Gastroesophageal sphincter (tissue), 3 donors: ENCODE data around the gene OXER1.

Source experiments
- EP300 ChIP-seq: sonication (generic); formaldehyde crosslinking; IDR thresholded peaks from one replicate; pipeline ENCODE4 v1.6.1; 2017; ENCODE audit warnings: antibody characterized with exemption, mild to moderate bottlenecking
- POLR2A ChIP-seq, 2 donors: fragments of 450-650 bp; IDR thresholded peaks; one replicate each; pipeline ENCODE4 v1.6.1; 2017; ENCODE audit warnings: antibody characterized with exemption in 2 of 2, mild to moderate bottlenecking in 2 of 2, moderate library complexity in 1 of 2
- POLR2AphosphoS5 ChIP-seq: sonication (generic); formaldehyde crosslinking; IDR thresholded peaks from one replicate; pipeline ENCODE4 v1.6.1; 2017; ENCODE audit warnings: antibody characterized with exemption
- TF ChIP-seq, protein P1 (sequence below), 4 experiments: fragments of 200-600 bp in 2 of 4; fragments of 450-650 bp in 2 of 4; sonication (generic) in 1 of 4; IDR thresholded peaks; one replicate each; pipeline ENCODE4 v1.5.1; 2017 to 2019; ENCODE audit warnings: antibody characterized with exemption in 4 of 4, mild to moderate bottlenecking in 2 of 4, moderate library complexity in 2 of 4

GRCh38 chr2:42784204-42784880 lies 20.4 kb upstream of the OXER1 start:
- no peak for TF ChIP-seq POLR2A (IDR thresholded peaks at IDR 0.05)
- TF ChIP-seq, protein P1, sequence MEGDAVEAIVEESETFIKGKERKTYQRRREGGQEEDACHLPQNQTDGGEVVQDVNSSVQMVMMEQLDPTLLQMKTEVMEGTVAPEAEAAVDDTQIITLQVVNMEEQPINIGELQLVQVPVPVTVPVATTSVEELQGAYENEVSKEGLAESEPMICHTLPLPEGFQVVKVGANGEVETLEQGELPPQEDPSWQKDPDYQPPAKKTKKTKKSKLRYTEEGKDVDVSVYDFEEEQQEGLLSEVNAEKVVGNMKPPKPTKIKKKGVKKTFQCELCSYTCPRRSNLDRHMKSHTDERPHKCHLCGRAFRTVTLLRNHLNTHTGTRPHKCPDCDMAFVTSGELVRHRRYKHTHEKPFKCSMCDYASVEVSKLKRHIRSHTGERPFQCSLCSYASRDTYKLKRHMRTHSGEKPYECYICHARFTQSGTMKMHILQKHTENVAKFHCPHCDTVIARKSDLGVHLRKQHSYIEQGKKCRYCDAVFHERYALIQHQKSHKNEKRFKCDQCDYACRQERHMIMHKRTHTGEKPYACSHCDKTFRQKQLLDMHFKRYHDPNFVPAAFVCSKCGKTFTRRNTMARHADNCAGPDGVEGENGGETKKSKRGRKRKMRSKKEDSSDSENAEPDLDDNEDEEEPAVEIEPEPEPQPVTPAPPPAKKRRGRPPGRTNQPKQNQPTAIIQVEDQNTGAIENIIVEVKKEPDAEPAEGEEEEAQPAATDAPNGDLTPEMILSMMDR (IDR thresholded peaks at IDR 0.05): no peak
- no peak for TF ChIP-seq POLR2AphosphoS5
- TF ChIP-seq EP300: no peak
